ENCODE data around the gene GMDS. TPM values are rescaled to one million over a fixed set of nuclear protein-coding genes. Genes with fewer than 3 reads are reported as not detected.

The GMDS gene
- total and polyA plus RNA-seq, 2 of the 4 experiments (the other 2 are of a cell fraction), result 7.3 to 21.9 TPM

- Histone ChIP-seq H3K9me3 (ENCODE audit: control insufficient read depth, insufficient read depth, low read length) (no peaks in the 10 kb centered on the region), H3K4me1 (ENCODE audit: control insufficient read depth, insufficient read depth, low read length) (peaks cover under 1% of the 10 kb centered on the region), H3K4me3 (ENCODE audit: insufficient read depth, low read depth, low read length) (no peak overlapping the region), H3K27me3 (ENCODE audit: control insufficient read depth, insufficient read depth, low read length) (no peaks in the 10 kb centered on the region), H3K9ac (ENCODE audit: low read depth, low read length) (no peak overlapping the region), H3K79me1 (ENCODE audit: low read depth in 1 of 2, low read length in 2 of 2) (no peaks in the 10 kb centered on the region), H2BK5ac (ENCODE audit: low read depth, low read length, poor library complexity, severe bottlenecking) (no peak overlapping the region), H2BK120ac (ENCODE audit: low read depth, low read length) (no peak overlapping the region), H3K9me1 (ENCODE audit: insufficient read depth, low read length) (no peaks in the 10 kb centered on the region), H2AK5ac (ENCODE audit: low read depth, low read length) (no peak overlapping the region), H2AK9ac (replicated peaks; ENCODE audit: low read depth, low read length, poor library complexity) (no peak overlapping the region), H3K4me2 (ENCODE audit: low read depth, low read length) (no peak overlapping the region), H4K5ac (ENCODE audit: low read depth, low read length) (no peak overlapping the region), H2AFZ (replicated peaks; ENCODE audit: low read length, poor library complexity) (no peak overlapping the region), H3K27ac (ENCODE audit: insufficient read depth, low read length) (no peak overlapping the region), H3K18ac (ENCODE audit: low read depth, low read length) (no peak overlapping the region), H3K4ac (ENCODE audit: low read depth, low read length) (no peak overlapping the region), H2BK15ac (ENCODE audit: low read depth, low read length) (no peak overlapping the region), H3K56ac (ENCODE audit: extremely low read depth, insufficient read depth, low read length) (no peak overlapping the region), H4K91ac (ENCODE audit: insufficient read depth, low read depth, low read length) (no peak overlapping the region), H3K36me3 (ENCODE audit: control insufficient read depth, insufficient read depth, low read length) (no peaks in the 10 kb centered on the region), H3K14ac (replicated peaks; ENCODE audit: low read depth, low read length) (no peak overlapping the region), H3K23ac (ENCODE audit: low read depth, low read length) (no peak overlapping the region), H4K8ac (ENCODE audit: low read depth in 2 of 2, low read length in 2 of 2) (no peak overlapping the region), H4K20me1 (ENCODE audit: insufficient read depth, low read length) (no peaks in the 10 kb centered on the region), H2BK20ac (ENCODE audit: low read depth, low read length) (no peak overlapping the region)
- DNase-seq (no peak), ATAC-seq (ENCODE audit: low read depth) (no peak)
- ChIA-PET CTCF (interaction anchor here (0.6 to 1.1 kb wide), 2 partner anchors 9 to 200 kb away, joined by 4 to 5 read pairs; no protein-coding TSS in a partner anchor), POLR2A (ENCODE audit: unreplicated experiment) (no interaction called here)
- intact Hi-C loops (cut with micrococcal nuclease), result no loop called here
- BruUV-seq (replicated peaks), result no TSS peak
- in situ Hi-C loops (cut with MboI; ENCODE audit: low sequenced_read_pairs), result no loop called here
- dilution Hi-C loops (cut with HindIII; ENCODE audit: low sequenced_read_pairs, unreplicated experiment), result no loop called here
- no CpG with 5 or more reads among the region's 2 CpGs for WGBS, 2 experiments (ENCODE audit: extremely low coverage in 2 of 2, insufficient read length in 1 of 2)
- TF ChIP-seq BHLHE40 (IDR thresholded peaks at IDR 0.05; ENCODE audit: low read depth, low read length) (no peak), ELK1 (IDR thresholded peaks at IDR 0.05; ENCODE audit: borderline replicate concordance, low read depth, low read length) (no peak), CEBPB (IDR thresholded peaks at IDR 0.05; ENCODE audit: low read depth, low read length) (no peak), RFX5 (IDR thresholded peaks at IDR 0.05; ENCODE audit: low read depth, low read length) (no peak), CTCF (conservative IDR thresholded peaks at IDR 0.05; ENCODE audit: low read depth, low read length) (no peak), FOS (IDR thresholded peaks at IDR 0.05; ENCODE audit: low read depth, low read length) (no peak), CHD1 (IDR thresholded peaks at IDR 0.05; ENCODE audit: low read depth, low read length) (no peak), NFE2L2 (IDR thresholded peaks at IDR 0.05; ENCODE audit: low read depth, low read length) (no peak), SMC3 (IDR thresholded peaks at IDR 0.05; ENCODE audit: low read depth, low read length) (no peak), POLR2A (IDR thresholded peaks at IDR 0.05; ENCODE audit: low read depth, low read length) (no peak), MXI1 (IDR thresholded peaks at IDR 0.05; ENCODE audit: borderline replicate concordance, low read depth, low read length) (no peak)
These were observed 434.5 kb downstream of the GMDS start for GRCh38 chr6:1810880-1811279.
